GM23248 (cell line): Measurements from ENCODE around the gene FZD10.

Experiments
- EZH2 ChIP-seq: fragments of 200-600 bp; sonication (generic); IDR thresholded peaks from 2 replicates; pipeline ENCODE4 v1.6.1; 2018; ENCODE audit warnings: antibody characterized with exemption, mild to moderate bottlenecking; ENCODE audit not compliant: insufficient read depth, poor library complexity, severe bottlenecking
- EZH2phosphoT487 ChIP-seq: fragments of 200-600 bp; sonication (generic); IDR thresholded peaks from 2 replicates; pipeline ENCODE4 v1.6.1; 2018; ENCODE audit warnings: antibody characterized with exemption, moderate library complexity, mild to moderate bottlenecking, low read depth; ENCODE audit not compliant: insufficient read depth

DNA sequence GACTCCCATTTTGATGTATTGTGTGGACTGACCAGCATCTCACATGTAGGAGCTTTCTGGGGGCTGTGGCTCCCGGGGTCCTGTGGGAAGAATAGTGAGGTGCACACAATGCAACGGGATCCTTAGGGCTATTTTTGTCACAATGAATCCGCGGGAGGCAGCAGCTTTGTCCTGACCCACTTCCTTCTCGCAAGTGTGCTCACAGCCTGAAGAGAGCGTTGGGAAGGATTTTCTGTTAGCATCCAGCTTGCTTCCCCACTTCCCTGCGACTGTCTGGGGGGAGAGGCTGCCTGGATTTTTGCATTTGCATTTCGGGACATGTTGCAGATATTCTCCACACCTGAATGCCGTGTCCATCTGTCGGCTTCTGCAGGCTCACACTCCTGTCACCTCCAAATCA lies 31.9 kb downstream of the FZD10 start:
- TF ChIP-seq EZH2 (no peak), EZH2phosphoT487 (no peak)
